Right cardiac atrium (tissue), 5 donors: ENCODE results near the gene CACNA1E. TPM values are rescaled to one million over a fixed set of nuclear protein-coding genes. Genes with fewer than 3 reads are reported as not detected.
A peak's percentile ranks its signal among the peaks of the same experiment; 100 is the strongest.
"Not testable (repeated sequence)": the region's sequence is repeated elsewhere in the genome, so short reads cannot be mapped to it uniquely, and the experiment has no call there.

Source experiments
- ATAC-seq, 2 donors: fragments of 200-7000 bp; cut with Tn5 transposase; one replicate each; pipeline versions ENCODE4 v1.8.0 to v1.9.1; 2020; ENCODE audit warnings: moderate library complexity in 2 of 2, mild to moderate bottlenecking in 1 of 2
- DNase-seq, 3 donors: peaks; one replicate each; pipeline ENCODE4 v3.0.0-alpha.2; 2020
- H3K27ac ChIP-seq: one replicate; pipeline ENCODE4 v1.5.1; 2013; ENCODE audit warnings: mild to moderate bottlenecking, low read length, control low read depth, moderate library complexity
- H3K27me3 ChIP-seq: one replicate; pipeline ENCODE4 v1.6.1; 2013; ENCODE audit not compliant: control insufficient read depth, insufficient read depth
- H3K4me1 ChIP-seq: one replicate; pipeline ENCODE4 v1.6.1; 2013; ENCODE audit warnings: low read length; ENCODE audit not compliant: control insufficient read depth, insufficient read depth
- H3K4me3 ChIP-seq: one replicate; pipeline ENCODE4 v1.5.1; 2013; ENCODE audit warnings: low read length, control low read depth
- H3K9me3 ChIP-seq: one replicate; pipeline ENCODE4 v1.6.1; 2013; ENCODE audit warnings: low read length; ENCODE audit not compliant: control insufficient read depth
- WGBS: extraction: QIAGEN DNeasy Blood & Tissue Kit; methylation state at CpG from one replicate; pipeline ENCODE4 v1.1.7; 2013; 5-methylcytosine and 5-hydroxymethylcytosine counted together
- intact Hi-C, 4 donors: fragments of 100-400 bp; cut with DNase I; formaldehyde crosslinking; loops; one replicate each; pipeline versions ENCODE4 v1.11.0 to v1.14.0; 2022 to 2023
- polyA plus RNA-seq: library from polyadenylated mRNA; stranded (reverse); fragments of 200-250 nt; gene quantifications from one replicate; pipeline ENCODE4 v1.2.3, GENCODE V29; 2013
- total RNA-seq, 4 donors: library from RNA; stranded (reverse); fragmentation: NEBNext Ultra II Directional; extraction: Animal tissue kit (Norgen Biotek cat#: 25700); gene quantifications; one replicate each; pipeline ENCODE4 v1.2.1, GENCODE V29; 2021
- donor health status: healthy with polysubstance abuse.
- donor health status: DM: no; HTN: yes; CAD: no.
- donor health status: DM: no; HTN: no; CAD: no.
- donor health status: DM: no; HTN: yes; CAD: no; lungs with severe emphysema.
- donor health status: DM: yes; HTN: yes; CAD: no.

CACNA1E gene
- total and polyA plus RNA-seq, 5 donors, result 0.45 to 3.2 (median 1.8) TPM

DNA sequence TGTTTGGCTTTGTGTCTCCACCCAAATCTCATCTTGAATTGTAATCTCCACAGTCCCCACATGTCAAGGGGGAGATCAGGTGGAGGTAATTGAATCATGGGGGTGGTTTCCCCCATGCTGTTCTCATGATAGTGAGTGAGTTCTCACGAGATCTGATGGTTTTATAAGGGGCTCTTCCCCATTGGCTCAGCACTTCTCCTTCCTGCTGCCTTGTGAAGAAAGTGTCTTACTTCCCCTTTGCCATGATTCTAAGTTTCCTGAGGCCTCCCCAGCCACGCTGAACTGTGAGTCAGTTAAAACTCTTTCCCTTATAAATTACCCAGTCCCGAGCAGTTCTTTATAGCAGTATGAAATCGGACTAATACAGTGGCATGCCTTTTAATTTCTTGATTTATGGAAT, 59.1 kb downstream of the CACNA1E start:
- H3K9me3 ChIP-seq, H3K27ac ChIP-seq, H3K4me1 ChIP-seq, H3K4me3 ChIP-seq, ATAC-seq, H3K27me3 ChIP-seq, intact Hi-C loops, DNase-seq: not testable (repeated sequence)
- 55% methylated on average over 4 of the region's 4 CpGs for WGBS

DNA sequence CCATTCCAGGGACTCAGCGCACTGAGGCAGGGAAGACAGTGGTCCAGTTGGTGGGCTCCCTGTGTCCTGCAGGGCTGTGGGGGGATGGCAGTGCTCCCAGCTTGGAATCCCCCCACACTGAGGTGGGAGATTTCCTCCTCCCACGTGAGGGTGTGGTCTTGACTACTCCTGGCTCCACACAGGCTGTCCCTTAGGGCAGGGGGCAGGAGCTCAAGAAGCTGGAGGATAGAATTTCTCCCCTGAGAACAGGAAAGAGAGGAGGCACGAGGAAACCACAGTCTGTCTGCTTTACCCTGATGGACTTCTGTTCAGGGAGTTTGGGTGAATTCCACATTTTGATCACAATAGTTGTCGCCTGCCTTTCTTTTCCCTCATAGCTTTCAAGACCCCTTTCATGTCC, 62.1 kb downstream of the CACNA1E start:
- intact Hi-C loops, result no loop called here
- DNase-seq (no peak), ATAC-seq (no peak)
- Histone ChIP-seq H3K4me1 (no peaks in the 10 kb centered on the region), H3K27me3 (no peaks in the 10 kb centered on the region), H3K4me3 (no peak overlapping the region), H3K27ac (no peak overlapping the region), H3K9me3 (no peaks in the 10 kb centered on the region)
- 32% methylated on average over 4 of the region's 4 CpGs for WGBS

DNA sequence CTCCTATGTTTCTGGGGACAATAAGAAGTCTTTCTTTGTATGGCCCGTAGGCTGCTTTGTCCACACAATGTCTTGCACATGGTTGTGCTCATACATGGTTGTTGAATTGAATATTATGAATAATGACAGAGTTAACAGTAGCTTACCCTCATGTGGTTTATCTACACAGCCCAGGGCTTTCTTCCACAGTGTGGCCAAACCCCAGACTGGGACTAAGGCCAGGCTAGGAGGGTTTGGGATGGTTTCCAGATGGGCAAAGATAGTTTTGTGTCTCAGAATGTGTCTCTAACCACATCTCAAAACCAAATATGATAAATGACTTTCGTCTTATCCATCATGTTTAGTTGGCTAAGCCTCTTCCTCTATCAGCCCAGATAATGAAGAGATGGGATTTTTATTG, 65.2 kb downstream of the CACNA1E start:
- ATAC-seq (no peak), DNase-seq (no peak)
- no peak overlapping the region for H3K27ac ChIP-seq
- intact Hi-C loops, result no loop called here
- H3K9me3 ChIP-seq, result no peaks in the 10 kb centered on the region
- H3K27me3 ChIP-seq, result no peaks in the 10 kb centered on the region
- no peak overlapping the region for H3K4me3 ChIP-seq
- no peaks in the 10 kb centered on the region for H3K4me1 ChIP-seq
- 63% methylated on average over 2 of the region's 2 CpGs for whole genome bisulfite sequencing

DNA sequence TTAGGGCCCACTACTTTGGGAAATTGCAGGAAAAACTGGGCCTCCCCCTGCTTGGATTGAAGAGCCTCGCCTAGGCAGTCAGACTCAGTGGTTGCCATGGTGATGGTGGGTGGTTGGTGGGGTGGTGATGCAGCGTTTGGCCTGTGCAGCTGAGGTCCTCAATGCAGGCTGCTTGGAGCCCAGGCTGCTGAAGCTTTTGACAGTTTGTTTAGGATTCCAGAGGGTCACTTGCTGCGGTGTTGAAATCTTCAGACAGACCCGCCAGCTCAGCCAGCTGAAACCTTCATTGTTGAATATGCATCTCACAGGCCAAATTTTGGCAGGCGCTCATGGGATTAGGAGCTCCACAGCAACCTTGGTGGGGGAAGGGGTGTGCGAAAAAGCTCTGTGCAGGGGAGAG, 67.9 kb downstream of the CACNA1E start:
- H3K4me1 ChIP-seq, result no peaks in the 10 kb centered on the region
- ATAC-seq (no peak), DNase-seq (peak in 1 of 3 donors; percentile 13)
- WGBS, result 35% methylated on average over 6 of the region's 6 CpGs
- H3K9me3 ChIP-seq, result no peaks in the 10 kb centered on the region
- no peaks in the 10 kb centered on the region for H3K27me3 ChIP-seq
- no peak overlapping the region for H3K27ac ChIP-seq
- no peak overlapping the region for H3K4me3 ChIP-seq
- intact Hi-C loops, result no loop called here

DNA sequence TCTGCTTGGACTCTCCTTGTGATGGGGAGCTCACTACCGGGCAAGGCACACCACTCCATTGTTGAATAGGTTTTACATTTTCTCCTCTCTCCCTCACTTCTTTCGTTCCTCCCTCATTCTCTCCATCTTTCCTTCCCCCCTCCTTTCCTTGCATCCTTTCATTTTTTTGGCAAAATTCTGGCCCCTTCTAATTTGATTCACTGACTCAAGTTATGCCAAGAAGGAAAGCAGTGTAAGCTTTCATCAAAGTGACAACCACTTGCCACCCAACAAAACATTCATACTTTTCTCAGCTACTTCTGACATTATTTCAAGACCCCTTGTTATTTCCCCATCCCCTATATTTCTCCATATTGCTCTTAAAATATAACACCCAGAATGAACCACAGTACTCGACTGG, 68.4 kb downstream of the CACNA1E start:
- Histone ChIP-seq H3K4me1 (no peaks in the 10 kb centered on the region), H3K27ac (no peak overlapping the region), H3K27me3 (no peaks in the 10 kb centered on the region), H3K4me3 (no peak overlapping the region), H3K9me3 (no peaks in the 10 kb centered on the region)
- ATAC-seq, result no peak
- 83% methylated on average over 3 of the region's 3 CpGs for WGBS
- DNase-seq, result no peak
- intact Hi-C loops, result no loop called here

DNA sequence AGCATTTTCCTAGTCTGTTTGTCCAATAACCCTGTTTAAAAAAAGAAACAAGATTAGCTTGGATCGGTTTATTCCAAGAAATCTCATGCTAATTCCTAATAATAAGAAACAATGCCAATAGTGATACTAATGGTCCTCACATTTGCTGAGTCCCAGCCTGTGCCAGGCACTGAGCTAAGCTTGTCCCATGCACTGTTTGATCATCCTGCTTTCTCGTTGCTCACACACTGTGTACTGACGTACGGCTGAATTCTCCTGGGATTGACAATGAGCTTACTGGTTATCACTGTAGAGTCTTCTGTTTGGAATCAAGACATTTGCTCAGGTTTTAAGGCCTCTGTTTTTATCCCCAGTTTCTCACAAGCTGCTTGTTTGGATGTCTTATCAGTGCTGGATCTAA, 71.1 kb downstream of the CACNA1E start:
- no peaks in the 10 kb centered on the region for H3K9me3 ChIP-seq
- no peaks in the 10 kb centered on the region for H3K4me1 ChIP-seq
- no peak overlapping the region for H3K4me3 ChIP-seq
- no peak for DNase-seq
- H3K27ac ChIP-seq, result no peak overlapping the region
- intact Hi-C loops, result no loop called here
- no peak for ATAC-seq
- H3K27me3 ChIP-seq, result no peaks in the 10 kb centered on the region
- 34% methylated on average over 4 of the region's 4 CpGs for WGBS

DNA sequence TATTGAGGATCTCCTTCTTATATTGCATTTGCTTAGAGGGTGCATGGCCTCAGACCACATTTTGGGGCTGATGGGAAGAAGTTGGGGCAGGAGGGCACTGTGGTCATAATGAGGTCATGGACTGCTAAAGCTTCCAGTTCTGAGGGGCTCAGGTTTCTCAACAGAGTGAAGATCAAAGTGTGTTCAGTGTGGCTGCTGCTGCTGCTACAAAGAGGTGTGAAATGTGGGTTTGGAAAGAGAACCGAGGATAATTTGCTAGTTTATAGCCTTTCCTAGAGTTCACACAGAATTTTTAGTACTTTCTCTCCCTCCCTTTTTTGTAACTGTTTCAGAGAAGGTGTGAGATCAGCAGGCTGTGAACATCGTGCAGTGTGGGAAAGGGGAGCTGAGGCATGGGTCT, 73.3 kb downstream of the CACNA1E start:
- 26% methylated on average over 2 of the region's 2 CpGs for WGBS
- H3K4me1 ChIP-seq, result no peaks in the 10 kb centered on the region
- no peaks in the 10 kb centered on the region for H3K9me3 ChIP-seq
- no peaks in the 10 kb centered on the region for H3K27me3 ChIP-seq
- DNase-seq (no peak), ATAC-seq (no peak)
- H3K27ac ChIP-seq, result no peak overlapping the region
- no peak overlapping the region for H3K4me3 ChIP-seq
- intact Hi-C loops, result no loop called here

DNA sequence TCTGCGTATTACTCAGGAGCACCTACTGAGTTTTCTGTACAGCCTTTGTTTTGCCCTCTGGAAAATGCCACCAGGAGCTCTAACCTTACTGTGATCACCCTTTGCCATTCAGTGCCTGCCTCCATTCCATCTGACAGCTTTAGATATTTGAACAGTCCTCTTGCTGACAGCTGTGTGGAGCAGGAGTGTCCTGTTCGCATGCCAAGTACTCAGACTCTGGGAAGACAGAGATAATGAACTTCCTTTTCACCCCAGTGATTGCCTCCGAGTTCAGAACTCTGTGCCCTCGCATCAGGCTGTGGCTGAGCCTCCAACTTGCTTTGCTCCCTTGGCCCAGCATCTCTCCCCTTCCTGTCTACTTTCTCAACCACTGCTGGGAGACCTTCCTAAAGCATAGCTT, 74.0 kb downstream of the CACNA1E start:
- Histone ChIP-seq H3K27me3 (no peaks in the 10 kb centered on the region), H3K4me3 (no peak overlapping the region), H3K9me3 (no peaks in the 10 kb centered on the region), H3K27ac (no peak overlapping the region), H3K4me1 (no peaks in the 10 kb centered on the region)
- intact Hi-C loops, result no loop called here
- ATAC-seq (peak in 1 of 2 donors; percentile 48), DNase-seq (no peak)
- WGBS, result 26% methylated on average over 4 of the region's 4 CpGs

DNA sequence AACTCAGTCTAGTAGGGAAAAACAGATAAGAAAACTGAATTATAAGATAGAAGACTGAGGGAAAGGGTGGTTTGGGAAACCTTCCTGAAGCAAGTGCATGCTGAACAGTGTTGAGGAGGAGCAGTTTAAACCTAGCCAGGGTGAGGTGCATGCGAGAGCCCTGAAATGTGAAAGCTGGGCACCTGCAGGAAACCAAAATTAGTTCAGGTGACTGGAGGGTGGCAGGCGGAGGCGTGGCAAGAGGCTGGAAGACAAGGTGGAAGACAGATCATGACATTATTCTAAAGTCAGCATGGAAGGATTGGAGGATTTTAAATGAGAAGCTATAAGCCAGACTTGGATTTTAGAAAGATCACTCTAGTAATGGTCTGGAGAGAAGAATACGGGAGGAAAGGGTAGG, 75.1 kb downstream of the CACNA1E start:
- WGBS, result 94% methylated on average over 4 of the region's 4 CpGs
- Histone ChIP-seq H3K4me1 (no peaks in the 10 kb centered on the region), H3K9me3 (no peaks in the 10 kb centered on the region), H3K27me3 (no peaks in the 10 kb centered on the region), H3K27ac (no peak overlapping the region), H3K4me3 (no peak overlapping the region)
- ATAC-seq (no peak), DNase-seq (no peak)
- intact Hi-C loops, result no loop called here

DNA sequence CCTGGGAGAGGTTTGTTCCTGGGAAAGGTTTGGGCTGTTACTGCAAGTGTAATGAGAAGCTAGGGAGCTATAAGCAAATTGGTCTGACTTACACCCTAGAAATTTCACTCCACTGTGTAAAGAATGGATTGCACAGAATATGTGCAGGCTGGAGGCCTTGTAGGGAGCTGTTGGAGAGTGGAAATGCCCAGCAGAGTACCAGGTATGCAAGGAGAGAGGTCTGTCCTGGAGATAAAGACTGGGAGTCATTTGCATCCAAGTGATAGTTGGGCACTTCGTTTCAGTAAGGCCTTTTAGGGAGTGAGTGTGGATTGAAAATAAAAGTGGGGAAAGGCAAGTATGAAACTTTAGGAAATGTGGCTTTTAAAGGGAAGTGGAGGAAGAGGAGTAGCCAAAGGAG, 75.8 kb downstream of the CACNA1E start:
- intact Hi-C loops, result no loop called here
- Histone ChIP-seq H3K9me3 (no peaks in the 10 kb centered on the region), H3K27ac (no peak overlapping the region), H3K27me3 (no peaks in the 10 kb centered on the region), H3K4me1 (no peaks in the 10 kb centered on the region), H3K4me3 (no peak overlapping the region)
- DNase-seq (no peak), ATAC-seq (no peak)
- WGBS, result 0% methylated on average over 1 of the region's 1 CpG

DNA sequence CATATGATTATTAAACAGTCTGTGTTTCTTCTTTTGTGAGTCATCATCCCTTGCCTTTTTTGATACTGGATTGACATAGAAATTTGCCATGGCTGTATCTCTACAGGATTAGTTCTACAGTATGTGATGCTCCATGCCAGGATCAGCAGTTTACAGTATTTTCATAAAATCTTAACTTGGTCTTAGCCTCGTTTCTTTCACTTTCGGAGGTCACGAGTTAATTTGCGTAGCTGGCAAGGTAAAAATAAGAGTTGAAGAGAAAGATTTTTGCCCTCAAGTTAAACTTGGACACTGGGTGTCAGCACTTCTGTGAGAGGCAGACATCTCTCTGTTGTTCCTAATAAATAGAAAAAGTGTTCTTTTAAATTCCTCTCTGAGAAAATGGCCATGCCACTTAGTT, 79.1 kb downstream of the CACNA1E start:
- no peak for ATAC-seq
- 85% methylated on average over 4 of the region's 4 CpGs for WGBS
- Histone ChIP-seq H3K27ac (no peak overlapping the region), H3K9me3 (no peaks in the 10 kb centered on the region), H3K27me3 (no peaks in the 10 kb centered on the region), H3K4me3 (no peak overlapping the region), H3K4me1 (no peaks in the 10 kb centered on the region)
- DNase-seq, result no peak
- intact Hi-C loops, result no loop called here

DNA sequence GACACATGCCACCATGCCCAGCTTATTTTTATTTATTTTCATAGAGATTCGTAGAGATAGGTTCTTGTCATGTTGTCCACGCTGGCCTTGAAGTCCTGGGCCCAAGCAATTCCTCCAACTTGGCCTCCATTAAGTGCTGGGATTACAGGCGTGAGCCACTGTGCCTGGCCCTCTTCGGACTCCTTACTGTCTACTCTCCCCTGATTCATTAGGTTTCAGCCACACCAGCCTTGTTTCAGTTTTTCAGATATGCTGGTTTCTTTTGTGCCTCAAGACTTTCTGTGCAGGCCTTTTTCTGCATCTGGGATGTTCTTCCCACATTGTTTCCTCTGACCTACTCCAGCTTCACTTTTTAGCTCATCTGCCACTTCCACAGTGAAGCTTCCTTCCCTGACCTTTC, 85.4 kb downstream of the CACNA1E start:
- 75% methylated on average over 4 of the region's 4 CpGs for WGBS
- intact Hi-C loops, result no loop called here
- Histone ChIP-seq H3K4me1 (no peaks in the 10 kb centered on the region), H3K9me3 (no peaks in the 10 kb centered on the region), H3K27me3 (no peaks in the 10 kb centered on the region), H3K4me3 (no peak overlapping the region), H3K27ac (no peak overlapping the region)
- DNase-seq (no peak), ATAC-seq (no peak)
